Lower lobe of right lung (tissue), 2 donors: Measurements from ENCODE around the gene PRAC1. TPM values are rescaled to one million over a fixed set of nuclear protein-coding genes. Genes with fewer than 3 reads are reported as not detected.

ENCODE experiments used
- ATAC-seq, 2 donors: fragments of 200-7000 bp; cut with Tn5 transposase; one replicate each; pipeline ENCODE4 v1.9.1; 2020 to 2022; ENCODE audit warnings: mild to moderate bottlenecking in 2 of 2, moderate library complexity in 2 of 2
- DNase-seq: peaks from one replicate; pipeline ENCODE4 v3.0.0-alpha.2; 2020
- H3K27ac ChIP-seq: fragments of 200-600 bp; one replicate; pipeline ENCODE4 v1.8.0; 2022
- H3K27me3 ChIP-seq: fragments of 200-600 bp; one replicate; pipeline ENCODE4 v1.8.0; 2022; ENCODE audit warnings: low read depth
- H3K36me3 ChIP-seq: fragments of 200-600 bp; one replicate; pipeline ENCODE4 v1.8.0; 2022; ENCODE audit warnings: mild to moderate bottlenecking
- H3K4me1 ChIP-seq: fragments of 200-600 bp; one replicate; pipeline ENCODE4 v1.8.0; 2022
- H3K4me3 ChIP-seq: fragments of 200-600 bp; one replicate; pipeline ENCODE4 v1.8.0; 2022; ENCODE audit warnings: mild to moderate bottlenecking
- H3K9me3 ChIP-seq: fragments of 200-600 bp; one replicate; pipeline ENCODE4 v1.8.0; 2022
- intact Hi-C: fragments of 100-400 bp; cut with DNase I; formaldehyde crosslinking; loops from one replicate; pipeline ENCODE4 v1.11.0; 2022
- total RNA-seq: library from RNA; stranded (reverse); fragmentation: NEBNext Ultra II Directional; extraction: Animal tissue kit (Norgen Biotek cat#: 25700); gene quantifications from one replicate; pipeline ENCODE4 v1.2.1, GENCODE V29; 2021
- TF ChIP-seq, protein P1 (sequence below): fragments of 200-600 bp; IDR thresholded peaks from one replicate; pipeline ENCODE4 v1.8.0; 2022; ENCODE audit warnings: antibody characterized with exemption, mild to moderate bottlenecking
- donor health status: DM: no; HTN: yes; CAD: no; lungs with severe emphysema.

Gene PRAC1
- total RNA-seq, 1 donor from 2014 or later: not detected

DNA sequence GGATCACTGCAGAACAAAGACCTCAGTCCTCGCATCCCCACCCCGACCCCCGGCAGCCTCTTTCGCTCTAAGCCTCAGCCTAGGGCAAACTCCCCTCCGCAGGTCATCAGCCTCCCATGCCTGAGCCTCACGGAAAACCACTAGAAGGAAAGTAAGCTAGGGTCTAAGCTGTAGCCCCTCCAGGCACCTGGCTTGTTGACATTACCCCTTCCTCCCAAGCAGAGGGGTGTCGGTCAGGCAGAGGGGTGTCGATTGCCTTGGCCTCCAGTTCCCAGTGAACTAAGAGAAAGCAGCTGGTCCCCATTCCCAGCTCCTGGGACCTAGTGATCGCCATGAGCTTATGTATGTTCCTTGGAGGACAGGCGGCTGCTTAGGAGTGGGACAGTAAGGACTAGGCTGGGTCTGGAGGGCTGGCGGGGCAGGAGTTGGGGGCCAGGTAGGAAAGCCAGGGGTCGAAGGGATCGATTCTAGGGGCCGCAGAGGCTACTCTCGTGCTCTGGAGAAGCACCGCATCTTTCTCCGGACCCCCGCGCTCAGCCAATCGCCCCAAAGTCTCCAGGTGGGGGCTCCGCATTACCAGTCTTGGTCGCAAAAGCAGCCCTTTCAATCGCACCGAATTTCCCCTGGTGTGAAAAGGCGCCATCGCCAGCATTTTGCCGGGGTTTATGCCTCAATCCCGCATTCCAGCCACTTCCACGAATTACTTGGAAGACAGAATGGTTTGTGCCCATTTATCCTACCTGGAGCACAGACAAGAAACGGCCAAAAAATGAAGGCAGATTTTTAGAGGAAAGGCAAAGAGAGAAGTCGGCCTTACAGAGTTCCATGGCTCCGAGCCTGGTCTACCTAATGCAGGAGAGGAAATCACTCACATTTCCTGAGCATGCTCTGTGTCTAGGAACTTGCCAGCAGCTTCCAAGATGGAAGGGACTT lies 27.6 kb upstream of the PRAC1 start:
- H3K27me3 ChIP-seq: peaks cover 98% of the 10 kb centered on the region
- H3K36me3 ChIP-seq: no peaks in the 10 kb centered on the region
- TF ChIP-seq, protein P1, sequence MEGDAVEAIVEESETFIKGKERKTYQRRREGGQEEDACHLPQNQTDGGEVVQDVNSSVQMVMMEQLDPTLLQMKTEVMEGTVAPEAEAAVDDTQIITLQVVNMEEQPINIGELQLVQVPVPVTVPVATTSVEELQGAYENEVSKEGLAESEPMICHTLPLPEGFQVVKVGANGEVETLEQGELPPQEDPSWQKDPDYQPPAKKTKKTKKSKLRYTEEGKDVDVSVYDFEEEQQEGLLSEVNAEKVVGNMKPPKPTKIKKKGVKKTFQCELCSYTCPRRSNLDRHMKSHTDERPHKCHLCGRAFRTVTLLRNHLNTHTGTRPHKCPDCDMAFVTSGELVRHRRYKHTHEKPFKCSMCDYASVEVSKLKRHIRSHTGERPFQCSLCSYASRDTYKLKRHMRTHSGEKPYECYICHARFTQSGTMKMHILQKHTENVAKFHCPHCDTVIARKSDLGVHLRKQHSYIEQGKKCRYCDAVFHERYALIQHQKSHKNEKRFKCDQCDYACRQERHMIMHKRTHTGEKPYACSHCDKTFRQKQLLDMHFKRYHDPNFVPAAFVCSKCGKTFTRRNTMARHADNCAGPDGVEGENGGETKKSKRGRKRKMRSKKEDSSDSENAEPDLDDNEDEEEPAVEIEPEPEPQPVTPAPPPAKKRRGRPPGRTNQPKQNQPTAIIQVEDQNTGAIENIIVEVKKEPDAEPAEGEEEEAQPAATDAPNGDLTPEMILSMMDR: no peak
- DNase-seq (no peak), ATAC-seq (no peak)
- intact Hi-C loops: no loop called here
- H3K4me1 ChIP-seq: peaks cover 14% of the 10 kb centered on the region
- H3K4me3 ChIP-seq: no peak overlapping the region
- no peak overlapping the region for H3K27ac ChIP-seq
- no peaks in the 10 kb centered on the region for H3K9me3 ChIP-seq

DNA sequence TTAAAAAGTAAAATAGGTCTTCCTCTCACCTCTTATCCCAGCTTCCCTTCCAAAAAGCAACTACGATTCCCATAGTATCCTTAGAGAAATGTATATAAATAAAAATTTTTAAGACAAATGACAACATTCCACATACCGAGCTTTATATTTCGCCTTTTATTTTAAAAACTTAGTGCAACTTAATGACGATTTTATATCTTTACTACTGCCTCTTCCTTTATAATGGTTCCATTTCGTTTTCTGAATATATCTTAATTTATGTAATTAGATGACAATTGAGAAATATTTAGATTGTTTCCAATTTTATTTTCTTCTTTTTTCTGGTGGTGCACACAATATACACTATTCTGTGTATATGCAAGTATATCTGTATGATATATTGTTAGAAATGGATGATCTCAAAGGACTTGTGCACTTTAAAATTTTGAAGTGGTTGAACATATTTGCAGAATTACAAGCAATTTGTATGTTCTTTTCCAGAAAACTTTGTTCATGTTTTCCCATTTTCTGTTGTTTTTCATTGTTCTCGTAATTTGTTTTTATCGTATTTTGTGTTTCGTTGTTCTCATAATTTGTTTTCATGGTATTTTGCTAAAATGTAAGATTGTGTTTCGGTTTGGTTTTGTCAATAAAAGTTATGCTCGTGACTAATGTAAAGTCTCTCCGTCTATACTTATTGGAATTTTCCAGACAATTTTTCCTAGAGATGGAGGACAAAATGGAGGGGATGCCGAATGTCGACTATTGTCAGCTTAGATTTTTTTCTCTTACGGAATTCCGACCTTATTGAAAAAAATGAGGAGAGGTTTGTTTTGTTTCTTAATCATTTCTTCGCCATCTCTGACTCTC lies 26.6 kb upstream of the PRAC1 start:
- ATAC-seq (no peak), DNase-seq (no peak)
- Histone ChIP-seq H3K27ac (no peak overlapping the region), H3K4me3 (no peak overlapping the region), H3K4me1 (peaks cover 6% of the 10 kb centered on the region), H3K9me3 (no peaks in the 10 kb centered on the region), H3K27me3 (peaks cover 98% of the 10 kb centered on the region), H3K36me3 (no peaks in the 10 kb centered on the region)
- TF ChIP-seq, protein P1: no peak
- intact Hi-C loops: no loop called here

DNA sequence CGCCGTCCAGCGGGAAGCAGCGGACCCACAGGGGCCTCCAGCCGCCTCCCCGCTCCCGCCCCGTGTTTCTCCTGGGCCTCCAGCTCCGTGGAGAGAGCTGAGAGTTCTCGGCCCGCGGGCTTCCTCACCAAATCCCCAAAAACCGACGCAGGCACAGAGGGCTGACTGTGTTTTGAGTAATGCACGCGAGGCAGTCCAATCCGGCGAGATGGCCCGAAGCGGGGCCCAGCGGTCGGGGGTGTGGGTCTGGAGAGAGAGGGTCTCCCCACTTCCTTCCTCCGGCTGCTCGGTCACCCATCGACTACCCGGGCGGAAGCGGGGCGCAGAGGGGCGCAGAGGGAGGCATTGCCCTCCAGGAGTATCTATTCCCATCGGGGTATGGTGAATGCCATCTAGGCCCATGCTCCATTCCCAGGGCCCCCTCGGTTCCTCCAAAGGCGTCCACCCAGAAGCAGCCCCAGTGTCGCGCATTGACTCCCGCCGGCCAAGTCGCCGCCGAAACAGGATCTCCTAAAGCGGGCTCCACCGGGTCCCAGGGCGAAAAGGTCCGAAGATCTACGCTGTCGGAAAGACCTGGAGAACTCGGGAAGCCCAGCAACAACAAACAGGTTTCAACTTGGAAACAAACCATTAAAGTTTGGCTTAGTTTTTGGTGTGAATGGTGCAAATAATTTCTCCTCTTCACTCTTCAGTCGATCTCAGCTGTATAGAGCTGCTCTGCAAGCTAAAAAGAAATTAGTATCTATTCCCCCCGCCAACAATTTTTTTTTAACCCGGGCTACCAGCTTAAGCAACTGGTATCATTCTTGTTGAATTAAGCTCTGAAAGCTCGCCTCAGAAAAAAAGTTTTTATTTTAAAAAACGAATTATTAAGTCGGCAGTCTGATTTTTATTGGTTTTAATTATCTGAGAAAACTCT lies 25.4 kb upstream of the PRAC1 start:
- Histone ChIP-seq H3K4me3 (no peak overlapping the region), H3K36me3 (no peaks in the 10 kb centered on the region), H3K4me1 (peaks cover 6% of the 10 kb centered on the region), H3K27ac (no peak overlapping the region), H3K9me3 (no peaks in the 10 kb centered on the region), H3K27me3 (peaks cover 98% of the 10 kb centered on the region)
- ATAC-seq (no peak), DNase-seq (no peak)
- intact Hi-C loops: no loop called here
- TF ChIP-seq, protein P1: no peak

DNA sequence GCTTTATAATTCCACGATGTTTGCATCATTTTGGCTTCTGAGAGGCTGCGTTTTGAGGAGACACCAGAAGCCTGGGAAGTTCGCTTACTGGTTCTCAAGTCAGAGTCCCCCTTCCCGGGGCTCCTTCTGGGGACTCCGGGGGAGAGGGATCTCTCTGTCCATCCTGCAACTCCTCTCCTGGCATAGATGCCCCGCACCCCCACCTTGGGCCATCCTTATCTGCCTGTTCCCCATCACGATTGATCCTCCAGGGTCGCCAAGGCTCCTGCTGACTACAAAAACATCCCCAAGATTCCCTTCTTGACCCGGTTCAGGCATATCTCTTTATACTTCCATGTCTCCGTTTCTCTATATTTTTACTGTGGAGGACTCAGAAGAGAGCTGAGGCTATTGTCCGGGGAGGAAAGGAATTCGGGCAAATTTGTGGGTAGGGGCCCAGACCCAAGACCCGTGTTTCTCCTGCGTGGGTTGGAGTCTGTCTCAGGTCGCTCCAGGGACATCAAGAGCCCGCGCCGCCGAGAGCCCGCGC lies 24.7 kb upstream of the PRAC1 start:
- H3K9me3 ChIP-seq: no peaks in the 10 kb centered on the region
- intact Hi-C loops: no loop called here
- peaks cover 6% of the 10 kb centered on the region for H3K4me1 ChIP-seq
- ATAC-seq (no peak), DNase-seq (no peak)
- TF ChIP-seq, protein P1: no peak
- no peaks in the 10 kb centered on the region for H3K36me3 ChIP-seq
- H3K27ac ChIP-seq: no peak overlapping the region
- H3K27me3 ChIP-seq: peaks cover 98% of the 10 kb centered on the region
- H3K4me3 ChIP-seq: no peak overlapping the region
